Measurements from ENCODE around the gene RNF214.

GRCh38 chr11:117202386-117203068, 29.9 kb upstream of the RNF214 start:
- TF ChIP-seq POLR2A (IDR thresholded peaks at IDR 0.05) (no peak), CTCF (IDR thresholded peaks at IDR 0.05) (no peak)
